NT2/D1 (cell line): ENCODE data around the gene NXPE3.
A peak's percentile ranks its signal among the peaks of the same experiment; 100 is the strongest.

Experiments used
- DNase-seq: peaks from one replicate; pipeline ENCODE4 v3.0.0-alpha.2; 2011; ENCODE audit warnings: low read depth, low spot score
- H3K27me3 ChIP-seq: 2 replicates; pipeline ENCODE4 v1.6.0; 2011; ENCODE audit warnings: mild to moderate bottlenecking; ENCODE audit not compliant: insufficient read length, insufficient read depth
- H3K36me3 ChIP-seq: 2 replicates; pipeline ENCODE4 v1.6.1; 2011; ENCODE audit warnings: mild to moderate bottlenecking, low read length, mixed read lengths; ENCODE audit not compliant: insufficient read depth, insufficient read length
- H3K4me1 ChIP-seq: 2 replicates; pipeline ENCODE4 v1.5.1; 2011; ENCODE audit not compliant: insufficient read depth, insufficient read length
- H3K4me3 ChIP-seq: 2 replicates; pipeline ENCODE4 v1.5.1; 2011; ENCODE audit warnings: low read depth; ENCODE audit not compliant: insufficient read length
- H3K9ac ChIP-seq: 2 replicates; pipeline ENCODE4 v1.6.0; 2011; ENCODE audit warnings: low read depth; ENCODE audit not compliant: insufficient read length
- H3K9me3 ChIP-seq: 2 replicates; pipeline ENCODE4 v1.5.1; 2011; ENCODE audit warnings: mild to moderate bottlenecking, low read length; ENCODE audit not compliant: insufficient read depth
- SUZ12 ChIP-seq: IDR thresholded peaks from 2 replicates; pipeline ENCODE4 v1.6.1; 2011; ENCODE audit not compliant: insufficient read length, insufficient read depth; ENCODE audit errors: extremely low read depth
- YY1 ChIP-seq: IDR thresholded peaks from 2 replicates; pipeline ENCODE4 v1.6.1; 2011; ENCODE audit not compliant: insufficient read length, insufficient read depth
- ZNF274 ChIP-seq: IDR thresholded peaks from 2 replicates; pipeline ENCODE4 v1.6.1; 2011; ENCODE audit warnings: mild to moderate bottlenecking, low read depth, low read length

NXPE3 gene

GRCh38 chr3:101842935-101843330 is 63.9 kb downstream of the NXPE3 start:
- peaks cover 3% of the 10 kb centered on the region for H3K4me1 ChIP-seq
- no peak for DNase-seq
- no peak overlapping the region for H3K9ac ChIP-seq
- H3K36me3 ChIP-seq: no peaks in the 10 kb centered on the region
- no peaks in the 10 kb centered on the region for H3K27me3 ChIP-seq
- no peak for TF ChIP-seq ZNF274
- TF ChIP-seq SUZ12: no peak
- peaks cover 7% of the 10 kb centered on the region for H3K9me3 ChIP-seq
- H3K4me3 ChIP-seq: no peak overlapping the region

GRCh38 chr3:101845425-101845824 is 66.4 kb downstream of the NXPE3 start:
- H3K4me1 ChIP-seq: peaks cover 3% of the 10 kb centered on the region
- no peak for DNase-seq

GRCh38 chr3:101846709-101847108 is 67.7 kb downstream of the NXPE3 start:
- TF ChIP-seq SUZ12 (no peak), ZNF274 (no peak), YY1 (no peak)
- no peak for DNase-seq
- H3K36me3 ChIP-seq: peaks cover 3% of the 10 kb centered on the region

More at GRCh38 chr3:101845425-101845824, 66.4 kb downstream of the NXPE3 start:
- Histone ChIP-seq H3K36me3 (no peaks in the 10 kb centered on the region), H3K4me3 (no peak overlapping the region), H3K27me3 (no peaks in the 10 kb centered on the region), H3K9ac (no peak overlapping the region), H3K9me3 (peaks cover 7% of the 10 kb centered on the region)
- TF ChIP-seq YY1: no peak
- no peak for TF ChIP-seq ZNF274
- TF ChIP-seq SUZ12: no peak

GRCh38 chr3:101847328-101847727 is 68.3 kb downstream of the NXPE3 start:
- H3K9ac ChIP-seq: no peak overlapping the region
- no peak for TF ChIP-seq ZNF274
- TF ChIP-seq SUZ12: no peak
- no peak for TF ChIP-seq YY1
- H3K4me1 ChIP-seq: peaks cover 3% of the 10 kb centered on the region
- H3K36me3 ChIP-seq: peaks cover 9% of the 10 kb centered on the region
- H3K9me3 ChIP-seq: peaks cover 7% of the 10 kb centered on the region
- H3K27me3 ChIP-seq: no peaks in the 10 kb centered on the region
- H3K4me3 ChIP-seq: no peak overlapping the region
- DNase-seq: no peak

More at GRCh38 chr3:101846709-101847108, 67.7 kb downstream of the NXPE3 start:
- Histone ChIP-seq H3K4me1 (peaks cover 3% of the 10 kb centered on the region), H3K4me3 (no peak overlapping the region), H3K9ac (no peak overlapping the region), H3K9me3 (peaks cover 7% of the 10 kb centered on the region), H3K27me3 (no peaks in the 10 kb centered on the region)

- Histone ChIP-seq H3K4me3 (no peak overlapping the region), H3K9ac (peak overlapping the region; percentile 80), H3K4me1 (peaks cover 3% of the 10 kb centered on the region), H3K36me3 (peaks cover 19% of the 10 kb centered on the region), H3K9me3 (peaks cover 3% of the 10 kb centered on the region), H3K27me3 (no peaks in the 10 kb centered on the region)
- TF ChIP-seq ZNF274 (no peak), YY1 (no peak), SUZ12 (no peak)
- no peak for DNase-seq
Measured at GRCh38 chr3:101848326-101848725, 69.3 kb downstream of the NXPE3 start.

GRCh38 chr3:101848754-101849713 is 70.0 kb downstream of the NXPE3 start, which contains the start of gene NFKBIZ:
TSS of gene NFKBIZ (plus strand) at chr3:101849514. CDS start at chr3:101849629, 115 bp downstream.
- no peak for TF ChIP-seq SUZ12
- no peak for TF ChIP-seq ZNF274
- no peak for TF ChIP-seq YY1
- H3K36me3 ChIP-seq: peaks cover 26% of the 10 kb centered on the region
- H3K9me3 ChIP-seq: no peaks in the 10 kb centered on the region; the same call in 1 of the 2 replicates
- H3K4me3 ChIP-seq: peak within 1 kb of the TSS; percentile 67
- no peaks in the 10 kb centered on the region for H3K27me3 ChIP-seq
- peaks cover 3% of the 10 kb centered on the region for H3K4me1 ChIP-seq
- H3K9ac ChIP-seq: peak within 1 kb of the TSS; percentile 85
- DNase-seq: peak; percentile 84

- no peaks in the 10 kb centered on the region for H3K27me3 ChIP-seq
- H3K4me1 ChIP-seq: peaks cover 3% of the 10 kb centered on the region
- TF ChIP-seq SUZ12: no peak
- TF ChIP-seq ZNF274: no peak
- TF ChIP-seq YY1: no peak
- H3K9me3 ChIP-seq: no peaks in the 10 kb centered on the region
- DNase-seq: peak; percentile 23
- H3K4me3 ChIP-seq: peak overlapping the region; percentile 67
- H3K9ac ChIP-seq: peak overlapping the region; percentile 85
- H3K36me3 ChIP-seq: peaks cover 34% of the 10 kb centered on the region
Measured at GRCh38 chr3:101849714-101850245, 70.8 kb downstream of the NXPE3 start.
